Measurements from ENCODE around the gene SLC17A2. TPM values are rescaled to one million over a fixed set of nuclear protein-coding genes. Genes with fewer than 3 reads are reported as not detected.

The SLC17A2 gene
- total and polyA plus RNA-seq, 2 donors from 2014 or later, result 0.54 to 0.76 TPM

DNA sequence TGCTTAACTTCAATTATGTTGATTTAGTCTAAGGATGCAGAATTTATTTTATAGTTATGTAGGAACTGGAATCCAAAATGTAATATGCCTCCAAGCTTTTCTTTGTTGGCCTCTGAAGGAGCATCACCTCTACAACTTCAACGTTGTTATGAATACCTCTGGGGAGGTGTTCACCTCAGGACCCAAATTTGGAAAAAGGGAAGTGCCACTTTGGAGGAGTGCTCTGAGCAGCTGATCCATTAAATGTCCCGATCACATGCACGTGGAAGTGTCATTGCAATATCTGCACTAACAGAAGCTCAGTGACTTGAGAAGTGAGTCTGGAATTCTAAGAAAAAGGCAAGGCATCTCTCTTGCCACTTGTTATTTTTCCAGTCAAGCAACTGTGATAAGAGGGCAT is 34.2 kb downstream of the SLC17A2 start:
- Histone ChIP-seq H3K4me3 (ENCODE audit: low read length in 3 of 3) (no peak overlapping the region), H3K9me3 (ENCODE audit: control insufficient read depth in 2 of 3, insufficient read depth in 1 of 3, low read length in 3 of 3) (no peaks in the 10 kb centered on the region), H3K9ac (ENCODE audit: low read length in 3 of 3) (no peak overlapping the region), H3K36me3 (ENCODE audit: control insufficient read depth in 2 of 3, insufficient read depth in 3 of 3, low read length in 3 of 3) (no peaks in the 10 kb centered on the region), H3K27ac (ENCODE audit: low read depth in 2 of 2, low read length in 2 of 2) (no peak overlapping the region), H3K4me1 (ENCODE audit: control insufficient read depth in 2 of 3, insufficient read depth in 2 of 3, low read depth in 1 of 3, low read length in 3 of 3) (peaks cover 2 to 11% (median 5%) of the 10 kb centered on the region in 3 donors), H3K27me3 (ENCODE audit: control insufficient read depth, insufficient read depth, low read length) (no peaks in the 10 kb centered on the region)
- no peak for DNase-seq
- TF ChIP-seq, protein P1, sequence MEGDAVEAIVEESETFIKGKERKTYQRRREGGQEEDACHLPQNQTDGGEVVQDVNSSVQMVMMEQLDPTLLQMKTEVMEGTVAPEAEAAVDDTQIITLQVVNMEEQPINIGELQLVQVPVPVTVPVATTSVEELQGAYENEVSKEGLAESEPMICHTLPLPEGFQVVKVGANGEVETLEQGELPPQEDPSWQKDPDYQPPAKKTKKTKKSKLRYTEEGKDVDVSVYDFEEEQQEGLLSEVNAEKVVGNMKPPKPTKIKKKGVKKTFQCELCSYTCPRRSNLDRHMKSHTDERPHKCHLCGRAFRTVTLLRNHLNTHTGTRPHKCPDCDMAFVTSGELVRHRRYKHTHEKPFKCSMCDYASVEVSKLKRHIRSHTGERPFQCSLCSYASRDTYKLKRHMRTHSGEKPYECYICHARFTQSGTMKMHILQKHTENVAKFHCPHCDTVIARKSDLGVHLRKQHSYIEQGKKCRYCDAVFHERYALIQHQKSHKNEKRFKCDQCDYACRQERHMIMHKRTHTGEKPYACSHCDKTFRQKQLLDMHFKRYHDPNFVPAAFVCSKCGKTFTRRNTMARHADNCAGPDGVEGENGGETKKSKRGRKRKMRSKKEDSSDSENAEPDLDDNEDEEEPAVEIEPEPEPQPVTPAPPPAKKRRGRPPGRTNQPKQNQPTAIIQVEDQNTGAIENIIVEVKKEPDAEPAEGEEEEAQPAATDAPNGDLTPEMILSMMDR (IDR thresholded peaks at IDR 0.05; ENCODE audit: borderline replicate concordance, extremely low read depth, insufficient read depth), result no peak
- intact Hi-C loops (cut with DNase I), result no loop called here
- no peak for FAIRE-seq

DNA sequence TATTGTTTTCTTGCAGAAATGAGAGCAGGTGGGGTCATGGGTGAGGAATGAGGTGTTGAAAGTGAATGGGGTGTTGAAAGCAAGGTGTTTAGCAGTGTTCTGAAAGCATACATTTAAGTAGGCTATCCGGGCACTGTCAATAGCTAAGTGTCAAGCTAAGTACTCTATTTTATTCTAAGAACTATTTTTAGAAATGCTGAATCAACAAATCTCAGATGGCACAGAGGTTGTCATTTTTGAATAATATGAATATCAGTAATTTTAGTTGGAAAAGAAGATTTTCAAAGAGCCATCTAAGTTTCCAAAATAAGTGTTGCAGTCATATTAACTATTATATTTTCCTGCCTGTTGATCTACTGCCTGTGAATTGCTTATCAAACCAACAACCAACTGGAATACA is 34.7 kb downstream of the SLC17A2 start:
- DNase-seq, result no peak
- Histone ChIP-seq H3K27ac (ENCODE audit: low read depth in 2 of 2, low read length in 2 of 2) (no peak overlapping the region), H3K9me3 (ENCODE audit: control insufficient read depth in 2 of 3, insufficient read depth in 1 of 3, low read length in 3 of 3) (no peaks in the 10 kb centered on the region), H3K4me1 (ENCODE audit: control insufficient read depth in 2 of 3, insufficient read depth in 2 of 3, low read depth in 1 of 3, low read length in 3 of 3) (peaks cover 2 to 11% (median 5%) of the 10 kb centered on the region in 3 donors), H3K27me3 (ENCODE audit: control insufficient read depth, insufficient read depth, low read length) (no peaks in the 10 kb centered on the region), H3K4me3 (ENCODE audit: low read length in 3 of 3) (no peak overlapping the region), H3K9ac (ENCODE audit: low read length in 3 of 3) (no peak overlapping the region), H3K36me3 (ENCODE audit: control insufficient read depth in 2 of 3, insufficient read depth in 3 of 3, low read length in 3 of 3) (no peaks in the 10 kb centered on the region)
- intact Hi-C loops (cut with DNase I), result no loop called here
- no peak for FAIRE-seq
- TF ChIP-seq, protein P1 (IDR thresholded peaks at IDR 0.05; ENCODE audit: borderline replicate concordance, extremely low read depth, insufficient read depth), result no peak

DNA sequence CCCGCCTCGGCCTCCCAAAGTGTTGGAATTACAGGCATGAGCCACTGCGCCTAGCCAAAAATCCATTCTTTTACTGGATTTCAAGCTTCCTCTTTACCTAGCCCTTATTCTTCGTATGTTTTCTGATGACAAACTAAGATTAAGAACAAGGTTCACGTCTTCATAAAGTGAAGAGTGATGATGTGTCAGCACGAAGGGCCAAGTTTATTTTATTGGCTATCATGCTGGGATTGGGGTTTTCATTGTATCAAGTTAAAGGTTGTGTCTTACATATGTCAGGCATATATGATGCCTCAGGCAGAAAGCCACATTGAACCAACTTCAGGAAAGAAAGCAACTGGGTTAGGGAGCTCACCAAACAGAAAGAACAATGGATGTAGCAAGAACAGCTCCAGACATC is 36.7 kb downstream of the SLC17A2 start:
- intact Hi-C loops (cut with DNase I), result no loop called here
- no peak overlapping the region for H3K4me3 ChIP-seq (ENCODE audit: low read length in 3 of 3)
- FAIRE-seq (no peak), DNase-seq (no peak)
- no peaks in the 10 kb centered on the region for H3K9me3 ChIP-seq (ENCODE audit: control insufficient read depth in 2 of 3, insufficient read depth in 1 of 3, low read length in 3 of 3)
- TF ChIP-seq, protein P1 (IDR thresholded peaks at IDR 0.05; ENCODE audit: borderline replicate concordance, extremely low read depth, insufficient read depth), result no peak
- H3K27me3 ChIP-seq (ENCODE audit: control insufficient read depth, insufficient read depth, low read length), result no peaks in the 10 kb centered on the region
- H3K4me1 ChIP-seq (ENCODE audit: control insufficient read depth in 2 of 3, insufficient read depth in 2 of 3, low read depth in 1 of 3, low read length in 3 of 3), result no peaks in the 10 kb centered on the region
- H3K27ac ChIP-seq (ENCODE audit: low read depth in 2 of 2, low read length in 2 of 2), result no peak overlapping the region
- no peaks in the 10 kb centered on the region for H3K36me3 ChIP-seq (ENCODE audit: control insufficient read depth in 2 of 3, insufficient read depth in 3 of 3, low read length in 3 of 3)
- no peak overlapping the region for H3K9ac ChIP-seq (ENCODE audit: low read length in 3 of 3)

DNA sequence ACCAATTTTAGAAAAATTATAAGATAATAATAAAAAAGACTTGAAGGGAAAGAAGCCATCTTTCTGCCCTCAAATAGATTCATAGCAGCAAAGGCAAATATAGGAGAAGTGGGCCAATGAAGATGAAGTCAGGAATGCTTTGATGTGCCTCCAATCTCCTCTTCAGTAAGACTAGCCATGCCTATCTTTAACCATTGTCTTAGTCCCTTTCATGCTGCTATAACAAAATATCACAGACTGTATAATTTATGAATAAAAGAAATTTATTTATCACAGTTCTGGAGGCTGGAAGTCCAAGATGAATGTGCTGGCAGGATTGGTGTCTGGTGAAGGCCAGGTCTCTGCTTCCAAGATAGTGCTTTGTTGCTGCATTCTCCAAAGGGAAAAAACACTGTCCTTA is 37.6 kb downstream of the SLC17A2 start:
- Histone ChIP-seq H3K27ac (ENCODE audit: low read depth in 2 of 2, low read length in 2 of 2) (no peak overlapping the region), H3K36me3 (ENCODE audit: control insufficient read depth in 2 of 3, insufficient read depth in 3 of 3, low read length in 3 of 3) (no peaks in the 10 kb centered on the region), H3K27me3 (ENCODE audit: control insufficient read depth, insufficient read depth, low read length) (no peaks in the 10 kb centered on the region), H3K4me3 (ENCODE audit: low read length in 3 of 3) (no peak overlapping the region), H3K9ac (ENCODE audit: low read length in 3 of 3) (no peak overlapping the region), H3K9me3 (ENCODE audit: control insufficient read depth in 2 of 3, insufficient read depth in 1 of 3, low read length in 3 of 3) (no peaks in the 10 kb centered on the region), H3K4me1 (ENCODE audit: control insufficient read depth in 2 of 3, insufficient read depth in 2 of 3, low read depth in 1 of 3, low read length in 3 of 3) (no peaks in the 10 kb centered on the region)
- TF ChIP-seq, protein P1 (IDR thresholded peaks at IDR 0.05; ENCODE audit: borderline replicate concordance, extremely low read depth, insufficient read depth), result no peak
- intact Hi-C loops (cut with DNase I), result no loop called here
- FAIRE-seq (no peak), DNase-seq (no peak)
